Panc1 (cell line): ENCODE results near the gene RHOT2. TPM values are rescaled to one million over a fixed set of nuclear protein-coding genes. Genes with fewer than 3 reads are reported as not detected.

Experiments used
- ATAC-seq: fragments of 200-7000 bp; cut with Tn5 transposase; 2 replicates; pipeline ENCODE4 v1.9.1; 2020; ENCODE audit warnings: mild to moderate bottlenecking, moderate library complexity
- BruUV-seq: library from RNA; stranded (reverse); fragments of 400-500 nt; replicated peaks from 2 replicates; lab custom pipeline; 2021; lab: Mats Ljungman, UMichigan
- CTCF ChIA-PET: fragments of 300-600 bp; sonication (Branson Sonifier 250); formaldehyde crosslinking; loops from one replicate; lab custom pipeline; 2022; ENCODE audit warnings: antibody characterized with exemption; lab: Charles Lee
- POLR2A ChIA-PET: fragments of 300-600 bp; sonication (Branson Sonifier 250); formaldehyde crosslinking; loops from one replicate; lab custom pipeline; 2022; ENCODE audit warnings: antibody characterized with exemption; lab: Charles Lee
- DNase-seq: peaks from one replicate; pipeline ENCODE4 v3.0.0-alpha.2; 2010; ENCODE audit warnings: low read depth, low spot score
- H3K27ac ChIP-seq: 2 replicates; pipeline ENCODE4 v1.5.1; 2011; ENCODE audit warnings: mild to moderate bottlenecking, low read length, inconsistent platforms
- H3K27me3 ChIP-seq: fragments of 200-500 bp; sonication (Bioruptor generic); 2 replicates; pipeline ENCODE4 v1.6.0; 2014; ENCODE audit warnings: low read length, inconsistent platforms; ENCODE audit not compliant: control insufficient read depth, insufficient read depth
- H3K36me3 ChIP-seq: fragments of 200-500 bp; sonication (Bioruptor generic); 2 replicates; pipeline ENCODE4 v1.5.1; 2014; ENCODE audit warnings: inconsistent platforms, mild to moderate bottlenecking, low read length, moderate library complexity; ENCODE audit not compliant: control insufficient read depth, insufficient read depth
- H3K4me1 ChIP-seq: 2 replicates; pipeline ENCODE4 v1.5.1; 2011; ENCODE audit warnings: inconsistent platforms, mild to moderate bottlenecking, low read length, moderate library complexity; ENCODE audit not compliant: control insufficient read depth, insufficient read depth
- H3K4me3 ChIP-seq, 2 experiments: 2 replicates each; pipeline ENCODE4 v1.5.1; 2011 to 2012; ENCODE audit warnings: low read depth in 2 of 2, low read length in 2 of 2, mild to moderate bottlenecking in 2 of 2, inconsistent platforms in 1 of 2, moderate library complexity in 1 of 2
- H3K9me3 ChIP-seq: fragments of 200-500 bp; sonication (Bioruptor generic); 2 replicates; pipeline ENCODE4 v1.5.1; 2014; ENCODE audit warnings: low read depth, mild to moderate bottlenecking, inconsistent platforms, low read length, moderate library complexity; ENCODE audit not compliant: control insufficient read depth, insufficient read depth
- CTCF ChIP-seq: fragments of 450-650 bp; IDR thresholded peaks from 2 replicates; pipeline ENCODE4 v1.5.1; 2017; ENCODE audit warnings: mild to moderate bottlenecking
- POLR2AphosphoS5 ChIP-seq: IDR thresholded peaks from 2 replicates; pipeline ENCODE4 v1.6.1; 2012; ENCODE audit warnings: mild to moderate bottlenecking, low read depth, low read length, moderate library complexity
- REST ChIP-seq, 2 experiments: IDR thresholded peaks; 2 replicates each; pipeline ENCODE4 v1.6.1; 2011 to 2012; ENCODE audit warnings: low read depth in 2 of 2, control low read depth in 1 of 2, low read length in 1 of 2, mild to moderate bottlenecking in 1 of 2, moderate library complexity in 1 of 2; ENCODE audit not compliant: insufficient read depth in 1 of 2
- SIN3A ChIP-seq: IDR thresholded peaks from 2 replicates; pipeline ENCODE4 v1.6.1; 2012; ENCODE audit warnings: low read depth, mild to moderate bottlenecking, low read length, moderate library complexity, borderline replicate concordance; ENCODE audit not compliant: insufficient read depth
- TCF7L2 ChIP-seq: IDR thresholded peaks from 2 replicates; pipeline ENCODE4 v1.6.1; 2011; ENCODE audit warnings: mild to moderate bottlenecking, low read depth, low read length, inconsistent platforms
- in situ Hi-C: cut with HindIII; loops from 2 replicates; pipeline ENCODE4 v1.10.0; 2016; ENCODE audit warnings: low sequenced_read_pairs, low pct_unique_long_range_greater_than_20kb
- intact Hi-C: fragments of 100-400 bp; cut with micrococcal nuclease; formaldehyde crosslinking; loops from one replicate; pipeline ENCODE4 v1.10.0; 2022; ENCODE audit not compliant: unreplicated experiment
- total RNA-seq: library from RNA; stranded (reverse); gene quantifications from one replicate; pipeline ENCODE4 v1.2.1, GENCODE V29; 2021; ENCODE audit not compliant: unreplicated experiment

The RHOT2 gene
- total RNA-seq, 1 experiment from 2014 or later: 195 TPM

GRCh38 chr16:628321-629061 lies 39.4 kb upstream of the RHOT2 start:
- ChIA-PET CTCF (interaction anchor here (0.5 kb wide), 1 partner anchor 89 kb away, joined by 3 read pairs; no protein-coding TSS in a partner anchor), POLR2A (no interaction called here)
- Histone ChIP-seq H3K27me3 (no peaks in the 10 kb centered on the region), H3K9me3 (no peaks in the 10 kb centered on the region), H3K4me3 (no peak overlapping the region), H3K36me3 (no peaks in the 10 kb centered on the region), H3K27ac (peak overlapping the region; percentile 61; the same call in 1 of the 2 replicates), H3K4me1 (peaks cover 62% of the 10 kb centered on the region)
- intact Hi-C loops: no loop called here
- no TSS peak for BruUV-seq
- ATAC-seq (no peak), DNase-seq (no peak)
- no peak for TF ChIP-seq TCF7L2
- TF ChIP-seq POLR2AphosphoS5: 0 out of 2 replicates have a peak, but pooled peaks have one; percentile 0
- TF ChIP-seq SIN3A: no peak
- in situ Hi-C loops: no loop called here

GRCh38 chr16:629185-629832 lies 38.6 kb upstream of the RHOT2 start:
- H3K9me3 ChIP-seq: no peaks in the 10 kb centered on the region
- H3K36me3 ChIP-seq: no peaks in the 10 kb centered on the region
- in situ Hi-C loops (no loop called here), intact Hi-C loops (no loop called here)
- DNase-seq: no peak
- no peaks in the 10 kb centered on the region for H3K27me3 ChIP-seq
- BruUV-seq: no TSS peak
- POLR2A ChIA-PET: no interaction called here
- peak overlapping the region; percentile 61 for H3K27ac ChIP-seq
- peaks cover 55% of the 10 kb centered on the region for H3K4me1 ChIP-seq
- no peak overlapping the region for H3K4me3 ChIP-seq
- peak; percentile 9 for ATAC-seq
- TF ChIP-seq POLR2AphosphoS5 (no peak), SIN3A (no peak), TCF7L2 (no peak), REST (IDR thresholded peaks at IDR 0.05; ENCODE audit: insufficient read depth in 1 of 2, low read depth in 2 of 2, low read length in 1 of 2) (no peak), CTCF (no peak)
- CTCF ChIA-PET: no interaction called here
